HepG2 (cell line): ENCODE measurements around the gene TWIST2. TPM values are rescaled to one million over a fixed set of nuclear protein-coding genes. Genes with fewer than 3 reads are reported as not detected.

Experiments
- ATAC-seq: fragments of 200-7000 bp; cut with Tn5 transposase; 3 replicates; pipeline ENCODE4 v1.9.1; 2020; ENCODE audit warnings: mild to moderate bottlenecking, moderate library complexity
- BruUV-seq: library from RNA; stranded (reverse); fragments of 400-500 nt; replicated peaks from 2 replicates; lab custom pipeline; 2021; lab: Mats Ljungman, UMichigan
- CTCF ChIA-PET: fragments of 300-600 bp; formaldehyde crosslinking; extraction: SDS; loops from one replicate; lab custom pipeline; 2021; ENCODE audit warnings: low total read pairs, inconsistent platforms, low intra/inter-chr PET ratio; lab: Yijun Ruan, JAX
- POLR2A ChIA-PET: fragments of 350-600 bp; sonication (Branson Sonifier 250); formaldehyde crosslinking; loops from one replicate; lab custom pipeline; 2020; ENCODE audit warnings: antibody characterized with exemption, inconsistent platforms; lab: Yijun Ruan, JAX
- DNase-seq: peaks from one replicate; pipeline ENCODE4 v3.0.0-alpha.2; 2015; ENCODE audit warnings: low spot score
- FAIRE-seq: peaks from 3 replicates; lab custom pipeline; 2011; peaks lifted over from hg19 to GRCh38; lab: Jason Lieb, UNC
- H2AFZ ChIP-seq: one replicate; pipeline ENCODE4 v1.6.1; 2011; ENCODE audit warnings: low read length, inconsistent platforms
- H3K27ac ChIP-seq: fragments of 300-600 bp; 3 replicates; pipeline ENCODE4 v1.8.0; 2011; ENCODE audit warnings: mixed run types, mild to moderate bottlenecking, mixed read lengths, low read length, inconsistent platforms; ENCODE audit not compliant: insufficient read depth; ENCODE audit errors: extremely low read length
- H3K27me3 ChIP-seq, 2 experiments: fragments of 200-600 bp in 1 of 2; 2 replicates in 1 of 2; 3 replicates in 1 of 2; pipeline versions ENCODE4 v1.6.0 to v1.8.0; 2011; ENCODE audit warnings: low read length in 2 of 2, mild to moderate bottlenecking in 2 of 2, moderate library complexity in 2 of 2, inconsistent platforms in 1 of 2; ENCODE audit not compliant: insufficient read depth in 2 of 2, control insufficient read depth in 1 of 2
- H3K36me3 ChIP-seq, 2 experiments: fragments of 200-600 bp in 1 of 2; replicated peaks in 1 of 2; 2 replicates in 1 of 2; 3 replicates in 1 of 2; pipeline versions ENCODE4 v1.5.1 to v1.8.0; 2011; ENCODE audit warnings: low read length in 2 of 2, inconsistent platforms in 1 of 2; ENCODE audit not compliant: insufficient read depth in 2 of 2, control insufficient read depth in 1 of 2
- H3K4me1 ChIP-seq: 2 replicates; pipeline ENCODE4 v1.5.1; 2012; ENCODE audit warnings: low read length, inconsistent platforms; ENCODE audit not compliant: insufficient read depth
- H3K4me2 ChIP-seq: 2 replicates; pipeline ENCODE4 v1.6.0; 2011; ENCODE audit warnings: low read depth, low read length, inconsistent platforms
- H3K4me3 ChIP-seq, 3 experiments: fragments of 200-600 bp in 1 of 3; sonication (generic), shearing (Covaris generic) in 1 of 3; replicated peaks in 1 of 3; 2 replicates each; pipeline ENCODE4 v1.5.1; 2011 to 2016; ENCODE audit warnings: low read length in 3 of 3, inconsistent platforms in 2 of 3, low read depth in 2 of 3, mild to moderate bottlenecking in 2 of 3, control low read depth in 1 of 3, mixed read lengths in 1 of 3; ENCODE audit not compliant: insufficient read depth in 1 of 3
- H3K79me2 ChIP-seq: one replicate; pipeline ENCODE4 v1.6.1; 2011; ENCODE audit warnings: low read length, inconsistent platforms; ENCODE audit not compliant: insufficient read depth
- H3K9ac ChIP-seq: 2 replicates; pipeline ENCODE4 v1.6.0; 2011; ENCODE audit warnings: mild to moderate bottlenecking, low read depth, low read length, inconsistent platforms; ENCODE audit not compliant: insufficient read depth
- H3K9me3 ChIP-seq: 2 replicates; pipeline ENCODE4 v1.5.1; 2012; ENCODE audit warnings: mild to moderate bottlenecking, low read length
- H4K20me1 ChIP-seq: 2 replicates; pipeline ENCODE4 v1.6.0; 2011; ENCODE audit warnings: inconsistent platforms, mild to moderate bottlenecking, low read length, moderate library complexity; ENCODE audit not compliant: insufficient read depth
- MAFF ChIP-seq: IDR thresholded peaks from 2 replicates; pipeline ENCODE4 v1.6.1; 2011; ENCODE audit warnings: low read depth, low read length, improper control_type of control experiment
- MED13 ChIP-seq: sonication (generic); formaldehyde crosslinking; IDR thresholded peaks from 2 replicates; pipeline ENCODE4 v1.5.0; 2020; ENCODE audit warnings: missing genetic modification reagents
- PHB2 ChIP-seq: fragments of 450-650 bp; IDR thresholded peaks from 2 replicates; pipeline ENCODE4 v1.6.1; 2018; ENCODE audit not compliant: partially characterized antibody
- POGZ ChIP-seq: sonication (generic); formaldehyde crosslinking; IDR thresholded peaks from 2 replicates; pipeline ENCODE4 v1.4.0; 2020; ENCODE audit warnings: mild to moderate bottlenecking, missing genetic modification reagents
- POLR2A ChIP-seq, 2 experiments: IDR thresholded peaks; 2 replicates each; pipeline ENCODE4 v1.6.1; 2011; ENCODE audit warnings: low read depth in 2 of 2, low read length in 2 of 2, mild to moderate bottlenecking in 1 of 2, moderate library complexity in 1 of 2; ENCODE audit not compliant: insufficient read depth in 1 of 2
- SKI ChIP-seq: fragments of 450-650 bp; IDR thresholded peaks from one replicate; pipeline ENCODE4 v1.6.1; 2018; ENCODE audit warnings: mild to moderate bottlenecking; ENCODE audit not compliant: partially characterized antibody
- TSC22D2 ChIP-seq: sonication (generic); formaldehyde crosslinking; IDR thresholded peaks from 2 replicates; pipeline ENCODE4 v1.5.1; 2020; ENCODE audit warnings: missing genetic modification reagents, mild to moderate bottlenecking, borderline replicate concordance
- ZNF768 ChIP-seq: sonication (generic); formaldehyde crosslinking; IDR thresholded peaks from 2 replicates; pipeline ENCODE4 v1.4.0; 2020; ENCODE audit warnings: missing genetic modification reagents
- WGBS: methylation state at CpG from one replicate; pipeline ENCODE4 v1.1.6; 2017; ENCODE audit warnings: low lambda C conversion rate; 5-methylcytosine and 5-hydroxymethylcytosine counted together
- in situ Hi-C: cut with HindIII; loops from 2 replicates; pipeline ENCODE4 v1.10.0; 2017; ENCODE audit warnings: low pct_unique_long_range_greater_than_20kb; ENCODE audit not compliant: extremely low pct_ligation_motif_present
- intact Hi-C: fragments of 100-400 bp; cut with micrococcal nuclease; formaldehyde crosslinking; loops from one replicate; pipeline ENCODE4 v1.10.0; 2022; ENCODE audit not compliant: unreplicated experiment
- polyA plus RNA-seq, 8 experiments: library from polyadenylated mRNA; depleted of rRNA in 3 of 8; stranded (reverse) in 7 of 8; unstranded in 1 of 8; fragments of >200 nt; fragmentation: Illumina TruSeq in 4 of 8; extraction: Trizol in 4 of 8; gene quantifications; 2 replicates each; pipeline versions ENCODE4 v1.2.1 to v1.2.3, GENCODE V29; 2011 to 2016; ENCODE audit warnings: low read depth in 4 of 8, missing spikeins in 1 of 8, mixed read lengths in 1 of 8; ENCODE audit not compliant: insufficient read depth in 1 of 8
- total RNA-seq, 5 experiments: library from RNA; depleted of rRNA; stranded (reverse); fragments of >200 nt; fragmentation: Illumina TruSeq; extraction: Trizol; gene quantifications; 2 replicates each; pipeline ENCODE4 v1.2.3, GENCODE V29; 2016; ENCODE audit warnings: low read depth in 1 of 5
- TF ChIP-seq, protein P1 (sequence below): sonication (generic); formaldehyde crosslinking; IDR thresholded peaks from 2 replicates; pipeline ENCODE4 v1.4.0; 2020; ENCODE audit warnings: missing genetic modification reagents, borderline replicate concordance
- TF ChIP-seq, protein P2 (sequence below): sonication (generic); formaldehyde crosslinking; IDR thresholded peaks from 2 replicates; pipeline ENCODE4 v1.4.0; 2020; ENCODE audit warnings: mild to moderate bottlenecking, missing genetic modification reagents, borderline replicate concordance
- TF ChIP-seq, protein P3 (sequence below): sonication (generic); formaldehyde crosslinking; IDR thresholded peaks from 2 replicates; pipeline ENCODE4 v1.4.0; 2020; ENCODE audit warnings: mild to moderate bottlenecking, missing genetic modification reagents

The TWIST2 gene
- total and polyA plus RNA-seq, 2 of the 13 experiments (the other 11 are each of a cell fraction or from before 2014, with no cell fraction given), result 0.08 to 0.11 TPM

DNA sequence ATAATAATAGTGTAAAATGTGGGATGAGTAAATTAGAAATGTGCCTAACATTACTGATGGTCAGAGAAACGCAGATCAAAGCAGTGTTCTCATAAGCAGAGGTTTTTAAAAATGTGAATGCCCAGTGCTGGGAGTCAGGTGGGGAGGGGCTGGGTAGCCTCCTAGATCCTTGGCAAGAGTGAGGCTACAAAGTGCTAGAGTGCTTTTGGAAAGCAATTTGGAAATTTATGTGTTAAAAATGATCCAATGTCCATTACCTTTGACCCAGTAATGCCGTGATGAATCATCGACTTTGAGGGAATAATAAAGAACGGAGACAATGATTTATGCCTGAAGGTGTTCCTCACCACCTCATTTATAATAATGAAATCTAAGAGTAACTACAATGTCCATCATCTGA is 44.9 kb upstream of the TWIST2 start:
- Histone ChIP-seq H3K36me3 (no peaks in the 10 kb centered on the region), H3K4me2 (no peak overlapping the region), H3K9me3 (peaks cover under 1% of the 10 kb centered on the region; the same call in 1 of the 2 replicates), H3K9ac (no peak overlapping the region), H3K4me1 (no peaks in the 10 kb centered on the region), H4K20me1 (no peaks in the 10 kb centered on the region)
- DNase-seq (no peak), FAIRE-seq (no peak)
- intact Hi-C loops, result no loop called here
- ChIA-PET CTCF (no interaction called here), POLR2A (no interaction called here)
- no TSS peak for BruUV-seq
- TF ChIP-seq SKI, result no peak
- no peak for TF ChIP-seq POLR2A (IDR thresholded peaks at IDR 0.05; ENCODE audit: insufficient read depth in 1 of 2, low read depth in 2 of 2, low read length in 2 of 2)
- TF ChIP-seq, protein P1, sequence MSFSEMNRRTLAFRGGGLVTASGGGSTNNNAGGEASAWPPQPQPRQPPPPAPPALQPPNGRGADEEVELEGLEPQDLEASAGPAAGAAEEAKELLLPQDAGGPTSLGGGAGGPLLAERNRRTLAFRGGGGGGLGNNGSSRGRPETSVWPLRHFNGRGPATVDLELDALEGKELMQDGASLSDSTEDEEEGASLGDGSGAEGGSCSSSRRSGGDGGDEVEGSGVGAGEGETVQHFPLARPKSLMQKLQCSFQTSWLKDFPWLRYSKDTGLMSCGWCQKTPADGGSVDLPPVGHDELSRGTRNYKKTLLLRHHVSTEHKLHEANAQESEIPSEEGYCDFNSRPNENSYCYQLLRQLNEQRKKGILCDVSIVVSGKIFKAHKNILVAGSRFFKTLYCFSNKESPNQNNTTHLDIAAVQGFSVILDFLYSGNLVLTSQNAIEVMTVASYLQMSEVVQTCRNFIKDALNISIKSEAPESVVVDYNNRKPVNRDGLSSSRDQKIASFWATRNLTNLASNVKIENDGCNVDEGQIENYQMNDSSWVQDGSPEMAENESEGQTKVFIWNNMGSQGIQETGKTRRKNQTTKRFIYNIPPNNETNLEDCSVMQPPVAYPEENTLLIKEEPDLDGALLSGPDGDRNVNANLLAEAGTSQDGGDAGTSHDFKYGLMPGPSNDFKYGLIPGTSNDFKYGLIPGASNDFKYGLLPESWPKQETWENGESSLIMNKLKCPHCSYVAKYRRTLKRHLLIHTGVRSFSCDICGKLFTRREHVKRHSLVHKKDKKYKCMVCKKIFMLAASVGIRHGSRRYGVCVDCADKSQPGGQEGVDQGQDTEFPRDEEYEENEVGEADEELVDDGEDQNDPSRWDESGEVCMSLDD, result no peak
- TF ChIP-seq, protein P2, sequence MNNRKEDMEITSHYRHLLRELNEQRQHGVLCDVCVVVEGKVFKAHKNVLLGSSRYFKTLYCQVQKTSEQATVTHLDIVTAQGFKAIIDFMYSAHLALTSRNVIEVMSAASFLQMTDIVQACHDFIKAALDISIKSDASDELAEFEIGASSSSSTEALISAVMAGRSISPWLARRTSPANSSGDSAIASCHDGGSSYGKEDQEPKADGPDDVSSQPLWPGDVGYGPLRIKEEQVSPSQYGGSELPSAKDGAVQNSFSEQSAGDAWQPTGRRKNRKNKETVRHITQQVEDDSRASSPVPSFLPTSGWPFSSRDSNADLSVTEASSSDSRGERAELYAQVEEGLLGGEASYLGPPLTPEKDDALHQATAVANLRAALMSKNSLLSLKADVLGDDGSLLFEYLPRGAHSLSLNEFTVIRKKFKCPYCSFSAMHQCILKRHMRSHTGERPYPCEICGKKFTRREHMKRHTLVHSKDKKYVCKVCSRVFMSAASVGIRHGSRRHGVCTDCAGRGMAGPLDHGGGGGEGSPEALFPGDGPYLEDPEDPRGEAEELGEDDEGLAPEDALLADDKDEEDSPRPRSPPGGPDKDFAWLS (CRISPR knock-in tag), result no peak
- TF ChIP-seq TSC22D2, result no peak
- no peak for TF ChIP-seq ZNF768 (CRISPR knock-in tag)
- TF ChIP-seq PHB2, result no peak
- TF ChIP-seq, protein P3, sequence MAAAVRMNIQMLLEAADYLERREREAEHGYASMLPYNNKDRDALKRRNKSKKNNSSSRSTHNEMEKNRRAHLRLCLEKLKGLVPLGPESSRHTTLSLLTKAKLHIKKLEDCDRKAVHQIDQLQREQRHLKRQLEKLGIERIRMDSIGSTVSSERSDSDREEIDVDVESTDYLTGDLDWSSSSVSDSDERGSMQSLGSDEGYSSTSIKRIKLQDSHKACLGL (CRISPR knock-in tag), result no peak
- no peak for TF ChIP-seq MAFF
- TF ChIP-seq MED13, result no peak
- no peak for TF ChIP-seq POGZ
- TF ChIP-seq, all 625 proteins: peak for 0
- WGBS, result 4% methylated on average over 4 of the region's 4 CpGs
- Histone ChIP-seq H3K27me3 (peaks cover 5 to 59% of the 10 kb centered on the region in 2 experiments; a peak in 4 of 5 replicates), H3K4me3 (no peak overlapping the region), H3K79me2 (no peaks in the 10 kb centered on the region), H2AFZ (no peak overlapping the region), H3K27ac (no peak overlapping the region)
- ATAC-seq, result no peak
- in situ Hi-C loops, result no loop called here
